ENCODE data around the gene UGCG.
"Not testable (repeated sequence)": the region's sequence is repeated elsewhere in the genome, so short reads cannot be mapped to it uniquely, and the experiment has no call there.

The UGCG gene

GRCh38 chr9:111919875-111920274, 23.3 kb downstream of the UGCG start:
- no peak for DNase-seq (ENCODE audit: low read depth in 2 of 2)

- DNase-seq (ENCODE audit: low read depth in 2 of 2): no peak
Measured at GRCh38 chr9:111920531-111920930, 23.9 kb downstream of the UGCG start.

DNA sequence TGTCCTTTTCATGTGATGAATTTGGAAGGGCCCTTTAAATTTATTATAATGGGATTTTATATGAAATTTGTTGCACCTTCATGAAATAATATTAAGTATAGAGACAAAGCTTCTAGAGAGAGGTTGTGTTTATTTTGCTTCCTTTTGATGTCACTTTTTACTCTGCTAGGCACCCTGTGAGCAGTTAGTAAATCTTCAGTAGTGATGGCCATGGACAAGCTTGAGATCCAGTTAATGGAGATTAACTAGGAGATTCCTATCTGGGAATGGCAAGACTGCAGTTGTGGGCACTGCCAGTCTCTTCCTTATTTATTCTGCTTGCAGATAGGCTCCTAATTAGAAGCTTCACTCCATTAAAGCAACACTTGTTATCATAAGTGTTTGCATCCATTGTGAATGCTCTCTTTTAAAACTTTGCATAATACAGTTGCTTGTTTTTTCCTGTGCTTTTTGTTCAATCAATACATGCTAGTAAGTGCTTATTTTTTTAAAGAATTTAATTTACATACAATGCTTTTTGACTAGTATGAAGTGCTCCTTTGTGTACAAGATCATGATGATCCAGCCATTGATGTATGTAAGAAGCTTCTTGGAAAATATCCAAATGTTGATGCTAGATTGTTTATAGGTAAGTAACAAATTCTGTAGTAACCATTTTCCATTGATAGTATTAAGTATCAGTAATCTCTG, 25.9 kb downstream of the UGCG start:
- no peak for DNase-seq (ENCODE audit: low read depth in 2 of 2)

GRCh38 chr9:111924281-111924680, 27.7 kb downstream of the UGCG start:
- DNase-seq (ENCODE audit: low read depth in 2 of 2): no peak

GRCh38 chr9:111925017-111925770, 28.6 kb downstream of the UGCG start:
- DNase-seq (ENCODE audit: low read depth in 2 of 2): no peak

GRCh38 chr9:111925784-111926183, 29.2 kb downstream of the UGCG start:
- DNase-seq (ENCODE audit: low read depth in 2 of 2): no peak

DNA sequence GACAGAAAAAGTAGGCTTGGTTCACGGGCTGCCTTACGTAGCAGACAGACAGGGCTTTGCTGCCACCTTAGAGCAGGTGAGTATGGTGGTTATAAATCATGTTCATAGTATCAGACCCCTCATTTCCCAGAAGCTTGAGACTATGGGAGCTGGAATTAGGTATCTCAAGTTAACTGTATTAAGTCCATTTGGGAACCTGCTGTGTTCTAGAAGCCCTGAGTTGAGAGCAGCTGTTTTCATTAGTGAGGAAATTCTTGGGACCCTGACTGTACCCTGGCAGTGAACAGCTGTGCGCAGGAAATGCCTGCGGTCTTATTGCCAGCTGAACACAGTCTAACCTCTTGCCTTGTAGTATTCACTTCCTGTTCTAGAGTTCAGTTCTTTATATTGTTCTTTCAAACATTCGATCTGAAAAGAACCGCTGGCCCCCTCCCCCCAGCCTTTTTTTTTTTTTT, 29.8 kb downstream of the UGCG start:
- DNase-seq (ENCODE audit: low read depth in 2 of 2): peak; percentile 82

- no peak for DNase-seq (ENCODE audit: low read depth in 2 of 2)
Measured at GRCh38 chr9:111928359-111928720, 31.7 kb downstream of the UGCG start.

DNA sequence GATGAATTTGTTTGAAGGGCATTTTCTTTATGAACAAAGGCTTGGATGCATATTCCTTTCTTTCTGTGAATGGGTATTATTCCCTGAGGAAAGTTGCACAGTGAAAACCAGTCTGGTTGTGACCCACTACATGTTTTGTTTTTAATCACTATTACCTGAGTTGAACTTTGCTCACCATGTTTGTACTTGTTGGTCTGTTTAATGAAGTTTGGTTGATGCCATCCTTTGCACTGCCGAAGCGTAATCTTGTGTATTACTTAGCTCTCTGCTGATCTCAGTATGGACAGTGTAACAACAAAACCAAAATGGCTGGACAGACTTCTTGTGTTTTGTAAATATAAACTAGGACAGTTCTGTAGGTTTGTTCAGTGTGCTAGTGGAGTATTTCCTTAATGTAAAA, 38.1 kb downstream of the UGCG start:
- no peak for DNase-seq (ENCODE audit: low read depth in 2 of 2)

DNA sequence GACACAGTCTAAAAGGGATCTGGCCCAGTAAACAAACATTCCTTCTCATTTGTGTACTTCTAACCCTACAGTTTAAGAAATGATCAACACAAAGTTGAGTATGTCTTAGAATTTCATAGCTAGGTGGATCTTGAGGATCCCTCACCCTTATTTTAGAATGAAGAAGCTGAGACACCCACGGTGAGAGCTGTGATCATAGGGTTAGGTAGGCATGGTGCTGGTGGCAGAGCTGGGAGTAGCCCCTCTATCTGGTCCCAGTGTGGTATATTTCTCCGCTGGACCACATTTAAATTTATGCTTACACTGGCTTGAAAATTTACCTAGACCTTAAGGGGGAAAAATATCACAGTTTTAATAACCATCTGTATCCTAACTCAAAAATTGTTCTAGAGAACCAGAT, 39.8 kb downstream of the UGCG start:
- DNase-seq (ENCODE audit: low read depth in 2 of 2): no peak

DNA sequence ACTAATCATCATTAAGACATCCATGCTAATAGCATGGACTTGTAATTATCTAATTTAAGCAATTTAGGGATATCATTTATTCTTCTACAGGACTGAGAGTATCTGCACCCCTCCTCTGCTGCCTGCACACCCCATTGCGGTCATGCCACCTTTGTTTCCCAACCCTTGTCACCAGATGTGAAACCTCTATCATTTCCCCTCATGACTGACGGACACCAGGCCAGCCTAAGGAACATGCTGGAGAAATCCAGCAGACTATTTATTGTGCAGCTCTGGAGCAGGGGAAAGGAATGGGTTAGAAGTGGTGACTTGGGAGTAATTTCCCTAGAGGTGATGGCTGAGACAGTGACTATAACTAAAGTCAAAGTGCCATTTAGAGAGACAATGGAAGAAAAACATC, 40.7 kb downstream of the UGCG start:
- DNase-seq (ENCODE audit: low read depth in 2 of 2): no peak

- DNase-seq (ENCODE audit: low read depth in 2 of 2): no peak
Measured at GRCh38 chr9:111937781-111938426, 41.3 kb downstream of the UGCG start.

DNA sequence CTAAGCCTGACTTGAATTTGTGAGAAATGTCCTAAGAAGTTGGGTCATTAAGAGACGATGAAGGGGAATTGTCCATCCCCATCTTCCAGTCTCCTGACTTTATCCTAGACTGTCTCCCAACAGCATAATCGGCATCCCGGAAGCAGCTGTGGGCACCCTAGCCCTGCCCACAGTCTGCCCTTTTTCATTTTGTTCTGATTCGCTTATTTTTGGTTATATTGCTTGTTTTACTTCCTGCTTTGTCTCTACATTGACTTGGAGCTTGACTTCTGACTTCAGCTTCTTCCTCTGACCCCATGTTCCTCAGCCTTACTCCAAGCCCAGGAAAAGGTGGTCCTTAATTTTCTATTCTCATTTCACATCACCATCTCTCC, 41.8 kb downstream of the UGCG start:
- no peak for DNase-seq (ENCODE audit: low read depth in 2 of 2)

DNA sequence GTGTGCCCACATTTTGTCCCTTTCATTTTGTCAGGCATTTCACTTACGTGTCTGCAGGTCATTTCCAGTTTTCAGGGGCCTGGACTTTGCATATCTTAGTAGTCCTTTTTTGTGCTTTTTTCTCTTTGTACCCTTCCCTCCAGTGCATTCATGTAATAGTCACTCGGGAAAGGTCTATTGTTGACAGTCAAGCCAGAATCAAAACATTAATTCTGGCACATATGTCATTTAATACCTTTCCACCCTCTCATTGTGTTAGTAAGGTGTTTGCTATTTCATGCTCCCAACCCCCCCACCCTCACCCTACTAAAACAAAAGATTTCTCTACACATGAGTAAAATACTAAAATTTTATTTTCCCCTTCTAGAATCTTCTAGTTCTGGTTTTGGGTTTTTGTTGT, 42.7 kb downstream of the UGCG start:
- no peak for DNase-seq (ENCODE audit: low read depth in 2 of 2)

GRCh38 chr9:111940697-111941096, 44.1 kb downstream of the UGCG start:
- DNase-seq (ENCODE audit: low read depth in 2 of 2): no peak

GRCh38 chr9:111943200-111943599, 46.6 kb downstream of the UGCG start:
- no peak for DNase-seq (ENCODE audit: low read depth in 2 of 2)

GRCh38 chr9:111943746-111944145, 47.1 kb downstream of the UGCG start:
- DNase-seq (ENCODE audit: low read depth in 2 of 2): no peak

DNA sequence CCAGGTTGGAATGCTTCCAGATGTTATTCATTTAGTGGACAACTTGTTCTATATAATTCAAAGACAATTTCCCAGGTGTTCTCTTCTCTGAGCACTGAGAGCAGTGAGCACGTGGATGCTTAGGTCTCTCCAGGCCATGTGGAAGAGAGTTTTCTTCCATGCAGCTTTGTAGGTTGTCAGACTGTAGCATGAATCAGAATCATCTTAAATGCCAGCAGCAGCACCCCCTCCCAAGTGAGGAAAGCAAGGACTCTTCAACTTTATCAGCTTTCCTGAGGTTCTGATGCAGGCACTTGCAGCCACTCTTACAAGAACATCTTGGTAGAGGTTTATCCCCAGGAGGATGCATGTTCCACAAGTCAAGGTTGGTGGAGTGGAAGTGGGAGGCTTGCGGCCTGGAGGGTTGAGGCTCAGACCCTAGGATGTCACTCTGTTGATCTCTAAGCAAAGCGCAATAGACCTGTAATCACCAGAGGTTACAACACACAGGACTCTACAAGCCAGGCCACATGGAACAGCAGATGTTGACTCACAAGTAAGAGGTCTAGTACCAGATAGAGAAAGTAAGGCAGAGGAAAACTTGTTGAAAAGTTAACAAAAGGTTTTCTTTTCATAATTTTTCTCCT, 47.7 kb downstream of the UGCG start:
- no peak for DNase-seq (ENCODE audit: low read depth in 2 of 2)

GRCh38 chr9:111945216-111945615, 48.6 kb downstream of the UGCG start:
- peak in 1 of 2 experiments; percentile 41 for DNase-seq (ENCODE audit: low read depth in 2 of 2)

GRCh38 chr9:111948109-111948508, 51.5 kb downstream of the UGCG start:
- not testable (repeated sequence) for DNase-seq (ENCODE audit: low read depth in 2 of 2)

GRCh38 chr9:111948951-111949350, 52.3 kb downstream of the UGCG start:
- no peak for DNase-seq (ENCODE audit: low read depth in 2 of 2)

DNA sequence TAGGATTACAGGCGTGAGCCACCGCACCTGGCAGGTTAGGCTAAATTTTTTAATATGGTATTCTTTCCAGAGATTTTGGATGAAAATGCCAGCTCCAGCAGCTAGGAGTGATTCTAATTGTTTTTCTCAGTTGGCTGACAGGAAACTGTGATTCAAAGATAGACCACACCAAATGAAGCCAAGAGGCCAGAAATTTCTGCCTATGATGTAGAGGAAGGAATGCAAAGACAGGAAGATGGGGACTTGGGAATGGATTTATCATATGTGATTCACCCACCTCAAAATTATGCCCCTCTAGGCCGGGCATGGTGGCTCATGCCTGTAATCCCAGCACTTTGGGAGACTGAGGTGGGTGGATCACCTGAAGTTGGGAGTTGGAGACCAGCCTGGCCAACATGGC, 53.3 kb downstream of the UGCG start:
- no peak for DNase-seq (ENCODE audit: low read depth in 2 of 2)

GRCh38 chr9:111952559-111952958, 55.9 kb downstream of the UGCG start:
- peak in 1 of 2 experiments; percentile 50 for DNase-seq (ENCODE audit: low read depth in 2 of 2)
